Rectal smooth muscle tissue (tissue), 1 donor: ENCODE data around the gene PCDHB3.
A peak's percentile ranks its signal among the peaks of the same experiment; 100 is the strongest.
"Not testable (repeated sequence)": the region's sequence is repeated elsewhere in the genome, so short reads cannot be mapped to it uniquely, and the experiment has no call there.

Source experiments
- H3K27ac ChIP-seq: one replicate; pipeline ENCODE4 v1.7.0; 2013; ENCODE audit warnings: low read depth, low read length, inconsistent platforms
- H3K27me3 ChIP-seq: one replicate; pipeline ENCODE4 v1.7.0; 2013; ENCODE audit warnings: low read length; ENCODE audit not compliant: control insufficient read depth, insufficient read depth
- H3K36me3 ChIP-seq: one replicate; pipeline ENCODE4 v1.7.0; 2013; ENCODE audit warnings: low read length; ENCODE audit not compliant: control insufficient read depth, insufficient read depth
- H3K4me1 ChIP-seq: one replicate; pipeline ENCODE4 v1.7.0; 2013; ENCODE audit warnings: low read length; ENCODE audit not compliant: control insufficient read depth, insufficient read depth
- H3K4me3 ChIP-seq: one replicate; pipeline ENCODE4 v1.7.0; 2013; ENCODE audit warnings: low read length
- H3K9ac ChIP-seq: one replicate; pipeline ENCODE4 v1.7.0; 2013; ENCODE audit warnings: low read length

The PCDHB3 gene

DNA sequence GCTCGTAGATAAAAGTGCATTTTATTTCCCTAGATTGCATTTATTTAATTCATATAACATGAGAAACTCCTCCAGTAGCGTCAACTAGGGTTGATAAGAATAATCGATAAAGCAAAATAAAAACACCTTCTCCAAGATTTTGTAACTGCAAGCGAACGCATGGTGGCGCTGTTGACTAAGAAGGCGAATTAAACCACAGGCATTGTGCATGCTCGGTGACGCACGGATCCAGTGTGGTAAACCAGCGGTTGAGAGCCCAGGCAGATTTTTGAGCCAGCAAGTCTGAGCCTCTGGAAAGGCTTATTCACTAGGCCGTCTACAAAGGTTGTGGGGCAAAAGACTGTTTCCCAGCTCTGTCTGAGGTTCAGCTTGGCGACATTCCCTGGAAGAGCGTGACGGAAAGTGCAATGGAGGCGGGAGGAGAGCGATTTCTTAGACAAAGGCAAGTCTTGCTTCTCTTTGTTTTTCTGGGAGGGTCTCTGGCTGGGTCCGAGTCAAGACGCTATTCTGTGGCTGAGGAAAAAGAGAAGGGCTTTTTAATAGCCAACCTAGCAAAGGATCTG lies at the start of gene PCDHB3:
TSS of gene PCDHB3 (plus strand) at position 231 of the 563 bp plus-strand sequence. CDS start at position 408, 177 bp downstream.
- H3K27ac ChIP-seq = no peak within 1 kb of the TSS
- H3K4me1 ChIP-seq = no peaks in the 10 kb centered on the region
- no peak within 1 kb of the TSS for H3K9ac ChIP-seq
- H3K27me3 ChIP-seq = no peaks in the 10 kb centered on the region
- H3K36me3 ChIP-seq = no peaks in the 10 kb centered on the region
- H3K4me3 ChIP-seq = peak within 1 kb of the TSS; percentile 25

DNA sequence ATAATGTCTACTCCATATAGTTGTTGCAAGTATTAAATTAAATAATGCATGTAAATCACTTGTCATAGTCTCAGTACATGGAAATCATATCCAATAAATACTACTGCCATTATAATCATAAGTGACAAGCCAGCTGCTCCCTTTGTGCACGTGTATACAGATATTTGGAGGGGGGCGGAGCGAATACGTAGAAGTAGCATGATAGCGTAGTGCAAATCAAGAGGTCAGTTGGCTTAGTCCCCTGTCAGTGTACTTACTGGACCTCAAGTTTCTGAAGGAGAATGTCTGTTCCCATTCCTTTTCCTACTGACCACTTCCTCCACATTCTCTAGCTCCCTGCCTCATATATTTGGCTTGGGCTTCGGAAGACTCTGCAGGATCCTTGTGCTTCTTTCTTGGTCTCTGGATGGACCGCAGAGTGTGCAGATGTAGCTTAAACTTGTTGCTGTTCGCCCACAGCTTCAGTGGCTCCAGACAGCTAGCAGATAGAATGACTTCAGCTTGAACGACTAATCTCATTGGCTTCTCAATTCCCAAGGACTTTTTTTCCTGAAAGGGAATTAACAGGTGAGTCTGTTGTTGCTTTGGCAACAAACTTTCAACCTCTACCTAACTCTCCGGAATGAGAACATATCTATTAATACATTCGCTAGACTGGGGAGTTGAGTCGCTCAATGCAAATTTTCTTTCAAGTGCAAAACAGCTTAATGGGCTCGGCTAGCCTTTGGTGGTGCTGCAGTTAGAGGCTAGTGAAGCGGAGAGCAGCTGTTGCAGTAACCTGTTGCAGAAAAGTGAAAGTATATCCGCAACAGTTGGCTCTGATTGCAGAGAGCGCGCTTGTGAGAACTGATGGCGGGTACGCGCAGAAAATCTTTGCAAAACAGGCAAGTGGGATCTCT lies 49.4 kb upstream of the PCDHB3 start, which contains the start of gene PCDHB1:
TSS of gene PCDHB1 (plus strand) at position 753 of the 899 bp plus-strand sequence. CDS start at position 850, 97 bp downstream.
- no peaks in the 10 kb centered on the region for H3K27me3 ChIP-seq
- no peak within 1 kb of the TSS for H3K9ac ChIP-seq
- no peak within 1 kb of the TSS for H3K27ac ChIP-seq
- no peaks in the 10 kb centered on the region for H3K36me3 ChIP-seq
- peak within 1 kb of the TSS; percentile 79 for H3K4me3 ChIP-seq
- no peaks in the 10 kb centered on the region for H3K4me1 ChIP-seq

DNA sequence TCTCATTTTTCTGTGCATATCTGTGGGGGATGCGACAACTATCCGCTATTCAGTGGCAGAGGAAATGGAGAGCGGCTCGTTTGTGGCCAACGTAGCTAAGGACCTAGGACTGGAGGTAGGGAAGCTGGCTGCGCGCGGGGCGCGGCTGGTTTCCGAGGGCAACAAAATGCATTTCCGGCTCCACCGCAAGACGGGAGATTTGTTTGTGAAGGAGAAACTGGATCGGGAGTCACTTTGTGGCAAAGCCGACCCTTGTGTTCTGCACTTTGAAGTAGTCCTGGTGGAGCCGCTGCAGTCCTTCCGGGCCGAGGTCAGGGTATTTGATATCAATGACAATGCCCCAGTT lies 48.8 kb upstream of the PCDHB3 start:
- Histone ChIP-seq H3K36me3 (no peaks in the 10 kb centered on the region), H3K4me3 (peak overlapping the region; percentile 79), H3K27me3 (no peaks in the 10 kb centered on the region), H3K27ac (no peak overlapping the region), H3K9ac (no peak overlapping the region), H3K4me1 (no peaks in the 10 kb centered on the region)

DNA sequence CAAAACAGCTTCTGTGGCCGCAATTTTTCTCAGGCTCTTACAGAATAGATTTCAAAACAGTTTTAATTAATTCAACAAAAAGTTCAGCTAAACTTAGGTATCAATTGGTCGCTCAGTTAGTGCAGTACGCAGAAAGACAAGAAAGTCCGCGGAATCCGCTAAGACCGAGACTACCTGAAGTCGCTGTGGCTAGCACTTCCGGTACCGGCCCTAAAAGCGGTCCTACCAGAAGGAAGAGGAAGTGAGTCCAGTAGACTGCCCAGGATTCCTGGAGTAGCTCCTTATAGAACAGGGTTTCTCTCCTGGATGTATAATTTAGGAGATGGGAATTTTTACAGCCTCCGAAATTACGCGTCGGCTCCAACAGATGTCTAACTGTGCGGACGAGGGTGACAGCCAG lies 22.4 kb upstream of the PCDHB3 start:
- H3K36me3 ChIP-seq = no peaks in the 10 kb centered on the region
- H3K9ac ChIP-seq = no peak overlapping the region
- H3K4me1 ChIP-seq = no peaks in the 10 kb centered on the region
- H3K27ac ChIP-seq = no peak overlapping the region
- H3K4me3 ChIP-seq = no peak overlapping the region
- no peaks in the 10 kb centered on the region for H3K27me3 ChIP-seq

DNA sequence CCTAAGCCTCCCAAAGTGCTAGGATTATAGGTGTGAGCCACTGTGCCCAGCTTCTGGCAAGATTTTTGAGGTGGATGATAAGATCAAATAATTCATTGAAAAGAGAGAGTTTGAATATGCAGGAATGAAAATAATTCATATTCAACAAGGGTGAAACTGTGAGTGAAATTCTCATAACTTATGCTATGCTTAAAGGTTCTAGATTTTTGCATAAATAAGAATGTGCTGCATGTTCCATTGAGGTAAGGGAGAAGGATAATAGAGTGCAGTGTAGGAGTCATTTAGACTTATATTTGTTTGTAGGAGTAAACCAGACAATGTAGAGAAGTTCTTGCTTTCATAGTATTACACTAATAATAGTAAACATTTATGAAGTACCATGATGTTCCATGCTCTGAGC lies 18.0 kb upstream of the PCDHB3 start:
- H3K36me3 ChIP-seq = no peaks in the 10 kb centered on the region
- no peaks in the 10 kb centered on the region for H3K27me3 ChIP-seq
- no peaks in the 10 kb centered on the region for H3K4me1 ChIP-seq
- no peak overlapping the region for H3K9ac ChIP-seq
- H3K4me3 ChIP-seq = no peak overlapping the region
- no peak overlapping the region for H3K27ac ChIP-seq

DNA sequence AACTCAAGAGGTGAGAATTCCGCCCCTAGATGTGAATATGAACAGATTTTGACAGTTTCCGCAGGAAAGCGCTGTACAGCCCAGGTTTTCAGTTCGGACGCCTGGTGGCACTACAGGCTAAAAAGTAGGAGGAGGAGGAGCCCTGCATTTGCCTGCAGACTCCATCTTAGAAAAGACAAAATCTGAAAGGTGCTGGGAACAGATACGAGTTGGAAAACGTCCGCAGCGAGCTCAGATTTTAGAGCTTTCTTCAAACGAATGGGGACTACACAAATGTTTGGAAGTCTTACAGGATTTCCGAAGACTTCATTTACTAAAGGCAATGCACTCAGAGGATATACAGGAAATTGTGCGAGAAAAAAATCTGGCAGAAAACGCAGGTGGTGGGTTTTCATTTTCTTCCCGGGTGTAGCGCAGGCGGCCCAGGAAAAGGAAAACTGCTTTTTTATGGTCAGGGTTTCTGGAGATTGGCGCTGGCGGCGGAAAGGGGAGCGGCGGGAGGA lies 15.7 kb upstream of the PCDHB3 start:
- H3K4me1 ChIP-seq = no peaks in the 10 kb centered on the region
- H3K27ac ChIP-seq = peak overlapping the region; percentile 52
- no peaks in the 10 kb centered on the region for H3K36me3 ChIP-seq
- no peak overlapping the region for H3K9ac ChIP-seq
- H3K4me3 ChIP-seq = peak overlapping the region; percentile 62
- H3K27me3 ChIP-seq = no peaks in the 10 kb centered on the region

DNA sequence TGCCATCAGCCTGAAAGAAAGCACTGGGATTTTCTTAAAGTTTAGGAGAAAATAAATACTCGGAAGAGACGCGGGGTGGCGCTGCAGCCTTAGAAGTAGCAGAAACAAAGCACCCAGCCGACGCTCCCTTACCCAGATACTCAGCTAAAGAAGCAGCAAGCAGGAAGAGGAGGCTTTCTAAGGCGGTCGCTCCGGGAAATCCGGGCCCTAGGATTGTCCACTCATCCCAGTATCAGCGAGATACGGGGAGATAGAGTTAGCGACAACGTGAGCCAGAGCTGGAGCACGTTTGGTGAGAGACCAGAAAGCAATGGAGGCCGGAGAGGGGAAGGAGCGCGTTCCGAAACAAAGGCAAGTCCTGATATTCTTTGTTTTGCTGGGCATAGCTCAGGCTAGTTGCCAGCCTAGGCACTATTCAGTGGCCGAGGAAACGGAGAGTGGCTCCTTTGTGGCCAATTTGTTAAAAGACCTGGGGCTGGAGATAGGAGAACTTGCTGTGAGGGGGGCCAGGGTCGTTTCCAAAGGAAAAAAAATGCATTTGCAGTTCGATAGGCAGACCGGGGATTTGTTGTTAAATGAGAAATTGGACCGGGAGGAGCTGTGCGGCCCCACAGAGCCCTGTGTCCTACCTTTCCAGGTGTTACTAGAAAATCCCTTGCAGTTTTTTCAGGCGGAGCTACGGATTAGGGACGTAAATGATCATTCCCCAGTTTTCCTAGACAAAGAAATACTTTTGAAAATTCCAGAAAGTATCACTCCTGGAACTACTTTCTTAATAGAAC lies 5.6 kb upstream of the PCDHB3 start, which contains the start of gene PCDHB2:
TSS of gene PCDHB2 (plus strand) at position 135 of the 782 bp plus-strand sequence. CDS start at position 311, 176 bp downstream.
- Histone ChIP-seq H3K27ac (no peak within 1 kb of the TSS), H3K36me3 (no peaks in the 10 kb centered on the region), H3K9ac (no peak within 1 kb of the TSS), H3K27me3 (no peaks in the 10 kb centered on the region), H3K4me3 (peak within 1 kb of the TSS; percentile 33), H3K4me1 (no peaks in the 10 kb centered on the region)

DNA sequence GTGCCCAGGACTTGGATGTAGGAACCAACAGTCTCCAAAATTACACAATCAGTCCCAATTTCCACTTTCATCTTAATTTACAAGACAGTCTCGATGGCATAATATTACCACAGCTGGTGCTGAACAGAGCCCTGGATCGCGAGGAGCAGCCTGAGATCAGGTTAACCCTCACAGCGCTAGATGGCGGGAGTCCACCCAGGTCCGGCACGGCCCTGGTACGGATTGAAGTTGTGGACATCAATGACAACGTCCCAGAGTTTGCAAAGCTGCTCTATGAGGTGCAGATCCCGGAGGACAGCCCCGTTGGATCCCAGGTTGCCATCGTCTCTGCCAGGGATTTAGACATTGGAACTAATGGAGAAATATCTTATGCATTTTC lies 5.0 kb upstream of the PCDHB3 start:
- H3K4me1 ChIP-seq = no peaks in the 10 kb centered on the region
- H3K36me3 ChIP-seq = no peaks in the 10 kb centered on the region
- H3K27me3 ChIP-seq = no peaks in the 10 kb centered on the region
- H3K4me3 ChIP-seq = peak overlapping the region; percentile 33
- no peak overlapping the region for H3K9ac ChIP-seq
- no peak overlapping the region for H3K27ac ChIP-seq

DNA sequence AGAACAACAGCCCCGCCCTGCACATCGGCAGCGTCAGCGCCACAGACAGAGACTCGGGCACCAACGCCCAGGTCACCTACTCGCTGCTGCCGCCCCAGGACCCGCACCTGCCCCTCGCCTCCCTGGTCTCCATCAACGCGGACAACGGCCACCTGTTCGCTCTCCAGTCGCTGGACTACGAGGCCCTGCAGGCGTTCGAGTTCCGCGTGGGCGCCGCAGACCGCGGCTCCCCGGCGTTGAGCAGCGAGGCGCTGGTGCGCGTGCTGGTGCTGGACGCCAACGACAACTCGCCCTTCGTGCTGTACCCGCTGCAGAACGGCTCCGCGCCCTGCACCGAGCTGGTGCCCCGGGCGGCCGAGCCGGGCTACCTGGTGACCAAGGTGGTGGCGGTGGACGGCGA lies 4.1 kb upstream of the PCDHB3 start:
- not testable (repeated sequence) for H3K9ac ChIP-seq, H3K4me3 ChIP-seq, H3K36me3 ChIP-seq, H3K27ac ChIP-seq, H3K27me3 ChIP-seq, H3K4me1 ChIP-seq

DNA sequence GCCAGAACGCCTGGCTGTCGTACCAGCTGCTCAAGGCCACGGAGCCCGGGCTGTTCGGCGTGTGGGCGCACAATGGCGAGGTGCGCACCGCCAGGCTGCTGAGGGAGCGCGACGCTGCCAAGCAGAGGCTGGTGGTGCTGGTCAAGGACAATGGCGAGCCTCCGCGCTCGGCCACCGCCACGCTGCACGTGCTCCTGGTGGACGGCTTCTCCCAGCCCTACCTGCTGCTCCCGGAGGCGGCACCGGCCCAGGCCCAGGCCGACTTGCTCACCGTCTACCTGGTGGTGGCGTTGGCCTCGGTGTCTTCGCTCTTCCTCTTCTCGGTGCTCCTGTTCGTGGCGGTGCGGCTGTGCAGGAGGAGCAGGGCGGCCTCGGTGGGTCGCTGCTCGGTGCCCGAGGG lies 3.7 kb upstream of the PCDHB3 start:
- not testable (repeated sequence) for H3K9ac ChIP-seq, H3K4me1 ChIP-seq, H3K36me3 ChIP-seq, H3K27me3 ChIP-seq, H3K4me3 ChIP-seq, H3K27ac ChIP-seq

DNA sequence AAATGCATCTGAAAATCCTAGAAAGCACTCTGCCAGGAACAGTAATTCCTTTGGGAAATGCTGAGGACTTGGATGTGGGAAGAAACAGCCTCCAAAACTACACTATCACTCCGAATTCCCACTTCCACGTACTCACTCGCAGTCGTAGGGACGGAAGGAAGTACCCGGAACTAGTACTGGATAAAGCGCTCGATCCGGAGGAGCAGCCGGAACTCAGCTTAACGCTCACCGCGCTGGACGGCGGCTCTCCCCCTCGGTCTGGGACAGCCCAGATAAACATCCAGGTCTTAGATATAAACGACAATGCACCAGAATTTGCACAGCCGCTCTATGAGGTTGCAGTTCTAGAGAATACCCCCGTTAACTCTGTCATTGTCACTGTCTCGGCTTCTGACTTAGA lies 786 bp downstream of the PCDHB3 start:
- peak overlapping the region; percentile 25 for H3K4me3 ChIP-seq
- H3K27me3 ChIP-seq = no peaks in the 10 kb centered on the region
- no peak overlapping the region for H3K27ac ChIP-seq
- no peaks in the 10 kb centered on the region for H3K4me1 ChIP-seq
- no peak overlapping the region for H3K9ac ChIP-seq
- H3K36me3 ChIP-seq = no peaks in the 10 kb centered on the region

DNA sequence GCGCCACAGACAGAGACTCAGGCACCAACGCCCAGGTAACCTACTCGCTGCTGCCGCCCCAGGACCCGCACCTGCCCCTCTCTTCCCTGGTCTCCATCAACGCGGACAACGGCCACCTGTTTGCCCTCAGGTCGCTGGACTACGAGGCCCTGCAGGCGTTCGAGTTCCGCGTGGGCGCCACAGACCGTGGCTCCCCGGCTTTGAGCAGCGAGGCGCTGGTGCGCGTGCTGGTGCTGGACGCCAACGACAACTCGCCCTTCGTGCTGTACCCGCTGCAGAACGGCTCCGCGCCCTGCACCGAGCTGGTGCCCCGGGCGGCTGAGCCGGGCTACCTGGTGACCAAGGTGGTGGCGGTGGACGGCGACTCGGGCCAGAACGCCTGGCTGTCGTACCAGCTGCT lies 1.8 kb downstream of the PCDHB3 start:
- H3K4me1 ChIP-seq, H3K27me3 ChIP-seq, H3K36me3 ChIP-seq, H3K4me3 ChIP-seq, H3K27ac ChIP-seq, H3K9ac ChIP-seq: not testable (repeated sequence)
